Peyer's patch (tissue), 4 donors: ENCODE data around the gene FBXO45.
A peak's percentile ranks its signal among the peaks of the same experiment; 100 is the strongest.

ENCODE experiments used
- POLR2A ChIP-seq, 2 donors: fragments of 450-650 bp; IDR thresholded peaks; one replicate each; pipeline ENCODE4 v1.5.1; 2017; ENCODE audit warnings: antibody characterized with exemption in 2 of 2, mild to moderate bottlenecking in 2 of 2, moderate library complexity in 2 of 2
- TF ChIP-seq, protein P1 (sequence below), 6 experiments: fragments of 450-650 bp in 4 of 6; fragments of 200-600 bp in 2 of 6; sonication (generic) in 1 of 6; IDR thresholded peaks; one replicate each; pipeline ENCODE4 v1.5.1; 2017 to 2019; ENCODE audit warnings: antibody characterized with exemption in 6 of 6, mild to moderate bottlenecking in 3 of 6, moderate library complexity in 1 of 6

- TF ChIP-seq, protein P1, sequence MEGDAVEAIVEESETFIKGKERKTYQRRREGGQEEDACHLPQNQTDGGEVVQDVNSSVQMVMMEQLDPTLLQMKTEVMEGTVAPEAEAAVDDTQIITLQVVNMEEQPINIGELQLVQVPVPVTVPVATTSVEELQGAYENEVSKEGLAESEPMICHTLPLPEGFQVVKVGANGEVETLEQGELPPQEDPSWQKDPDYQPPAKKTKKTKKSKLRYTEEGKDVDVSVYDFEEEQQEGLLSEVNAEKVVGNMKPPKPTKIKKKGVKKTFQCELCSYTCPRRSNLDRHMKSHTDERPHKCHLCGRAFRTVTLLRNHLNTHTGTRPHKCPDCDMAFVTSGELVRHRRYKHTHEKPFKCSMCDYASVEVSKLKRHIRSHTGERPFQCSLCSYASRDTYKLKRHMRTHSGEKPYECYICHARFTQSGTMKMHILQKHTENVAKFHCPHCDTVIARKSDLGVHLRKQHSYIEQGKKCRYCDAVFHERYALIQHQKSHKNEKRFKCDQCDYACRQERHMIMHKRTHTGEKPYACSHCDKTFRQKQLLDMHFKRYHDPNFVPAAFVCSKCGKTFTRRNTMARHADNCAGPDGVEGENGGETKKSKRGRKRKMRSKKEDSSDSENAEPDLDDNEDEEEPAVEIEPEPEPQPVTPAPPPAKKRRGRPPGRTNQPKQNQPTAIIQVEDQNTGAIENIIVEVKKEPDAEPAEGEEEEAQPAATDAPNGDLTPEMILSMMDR (IDR thresholded peaks at IDR 0.05), result no peak
- TF ChIP-seq POLR2A (IDR thresholded peaks at IDR 0.05), result peak; percentile 71 to 73
These were observed at the start of gene FBXO45, which contains the start of gene WDR53 for GRCh38 chr3:196568246-196569002.
